GM04503 (cell line): ENCODE results near the gene HMCN2.

Experiments used
- DNase-seq: peaks from one replicate; pipeline ENCODE4 v3.0.0-alpha.2; 2012; ENCODE audit warnings: low read depth

The HMCN2 gene

GRCh38 chr9:130265431-130266235 is at the start of gene HMCN2:
TSS of gene HMCN2 (plus strand) at chr9:130265760. CDS start at chr9:130265879, 119 bp downstream.
- no peak for DNase-seq

GRCh38 chr9:130217838-130218237 is 47.7 kb upstream of the HMCN2 start:
- no peak for DNase-seq

GRCh38 chr9:130219661-130220096 is 45.9 kb upstream of the HMCN2 start:
- DNase-seq: no peak

- DNase-seq: no peak
Measured at GRCh38 chr9:130220352-130220751, 45.2 kb upstream of the HMCN2 start.

GRCh38 chr9:130222833-130223232 is 42.7 kb upstream of the HMCN2 start:
- no peak for DNase-seq

GRCh38 chr9:130225071-130225470 is 40.5 kb upstream of the HMCN2 start:
- DNase-seq: no peak

- DNase-seq: no peak
Measured at GRCh38 chr9:130225586-130225985, 40.0 kb upstream of the HMCN2 start.

GRCh38 chr9:130226112-130226511 is 39.4 kb upstream of the HMCN2 start:
- DNase-seq: no peak

- DNase-seq: no peak
Measured at GRCh38 chr9:130227833-130228232, 37.7 kb upstream of the HMCN2 start.

GRCh38 chr9:130229759-130230158 is 35.8 kb upstream of the HMCN2 start:
- DNase-seq: no peak

- no peak for DNase-seq
Measured at GRCh38 chr9:130230631-130231030, 34.9 kb upstream of the HMCN2 start.

- no peak for DNase-seq
Measured at GRCh38 chr9:130232899-130233586, 32.5 kb upstream of the HMCN2 start.

GRCh38 chr9:130233587-130233945 is 32.0 kb upstream of the HMCN2 start:
- DNase-seq: no peak

- no peak for DNase-seq
Measured at GRCh38 chr9:130234340-130235260, 31.0 kb upstream of the HMCN2 start.

GRCh38 chr9:130235558-130236435 is 29.8 kb upstream of the HMCN2 start:
- no peak for DNase-seq

GRCh38 chr9:130236436-130236985 is 29.0 kb upstream of the HMCN2 start:
- DNase-seq: no peak

GRCh38 chr9:130237076-130237475 is 28.5 kb upstream of the HMCN2 start:
- no peak for DNase-seq

GRCh38 chr9:130237763-130238524 is 27.6 kb upstream of the HMCN2 start:
- DNase-seq: no peak

- DNase-seq: no peak
Measured at GRCh38 chr9:130239363-130239695, 26.2 kb upstream of the HMCN2 start.

- no peak for DNase-seq
Measured at GRCh38 chr9:130239741-130240241, 25.8 kb upstream of the HMCN2 start.
